Subcutaneous adipose tissue (tissue), 4 donors: ENCODE data around the gene AP3D1. TPM values are rescaled to one million over a fixed set of nuclear protein-coding genes. Genes with fewer than 3 reads are reported as not detected.

ENCODE experiments used
- CTCF ChIP-seq: fragments of 450-650 bp; IDR thresholded peaks from one replicate; pipeline ENCODE4 v1.5.1; 2016; ENCODE audit warnings: low read depth, mild to moderate bottlenecking, control low read depth, antibody characterized with exemption, moderate library complexity
- total RNA-seq, 4 donors: library from RNA; depleted of rRNA; stranded (reverse); fragments of >200 nt; gene quantifications; one replicate each; pipeline ENCODE4 v1.1.0, GENCODE V29; 2016

AP3D1 gene
- total RNA-seq, 4 donors from 2014 or later: 46.6 to 94.0 (median 57.5) TPM

GRCh38 chr19:2123682-2124387, 27.5 kb downstream of the AP3D1 start:
- TF ChIP-seq CTCF: no peak

- no peak for TF ChIP-seq CTCF
Observed at GRCh38 chr19:2122982-2123381, 28.4 kb downstream of the AP3D1 start.

GRCh38 chr19:2122251-2122650, 29.1 kb downstream of the AP3D1 start:
- TF ChIP-seq CTCF: no peak

- TF ChIP-seq CTCF: no peak
Observed at GRCh38 chr19:2121416-2122051, 29.8 kb downstream of the AP3D1 start.

- TF ChIP-seq CTCF: no peak
Observed at GRCh38 chr19:2120821-2121220, 30.5 kb downstream of the AP3D1 start.

GRCh38 chr19:2119921-2120785, 31.2 kb downstream of the AP3D1 start:
- no peak for TF ChIP-seq CTCF

- no peak for TF ChIP-seq CTCF
Observed at GRCh38 chr19:2118438-2118837, 32.9 kb downstream of the AP3D1 start.
